Esophagus squamous epithelium (tissue), 4 donors: ENCODE measurements around the gene FAM168A.

Source experiments
- POLR2A ChIP-seq, 4 donors: fragments of 450-650 bp; IDR thresholded peaks; one replicate each; pipeline ENCODE4 v1.6.1; 2017; ENCODE audit warnings: antibody characterized with exemption in 4 of 4, mild to moderate bottlenecking in 4 of 4, moderate library complexity in 3 of 4
- TF ChIP-seq, protein P1 (sequence below), 6 experiments: fragments of 450-650 bp in 4 of 6; fragments of 200-600 bp in 2 of 6; sonication (generic) in 2 of 6; IDR thresholded peaks; one replicate each; pipeline ENCODE4 v1.5.1; 2016 to 2019; ENCODE audit warnings: antibody characterized with exemption in 6 of 6, mild to moderate bottlenecking in 4 of 6, moderate library complexity in 4 of 6

GRCh38 chr11:73360743-73361369 is 237.1 kb downstream of the FAM168A start:
- no peak for TF ChIP-seq POLR2A (IDR thresholded peaks at IDR 0.05)
- TF ChIP-seq, protein P1, sequence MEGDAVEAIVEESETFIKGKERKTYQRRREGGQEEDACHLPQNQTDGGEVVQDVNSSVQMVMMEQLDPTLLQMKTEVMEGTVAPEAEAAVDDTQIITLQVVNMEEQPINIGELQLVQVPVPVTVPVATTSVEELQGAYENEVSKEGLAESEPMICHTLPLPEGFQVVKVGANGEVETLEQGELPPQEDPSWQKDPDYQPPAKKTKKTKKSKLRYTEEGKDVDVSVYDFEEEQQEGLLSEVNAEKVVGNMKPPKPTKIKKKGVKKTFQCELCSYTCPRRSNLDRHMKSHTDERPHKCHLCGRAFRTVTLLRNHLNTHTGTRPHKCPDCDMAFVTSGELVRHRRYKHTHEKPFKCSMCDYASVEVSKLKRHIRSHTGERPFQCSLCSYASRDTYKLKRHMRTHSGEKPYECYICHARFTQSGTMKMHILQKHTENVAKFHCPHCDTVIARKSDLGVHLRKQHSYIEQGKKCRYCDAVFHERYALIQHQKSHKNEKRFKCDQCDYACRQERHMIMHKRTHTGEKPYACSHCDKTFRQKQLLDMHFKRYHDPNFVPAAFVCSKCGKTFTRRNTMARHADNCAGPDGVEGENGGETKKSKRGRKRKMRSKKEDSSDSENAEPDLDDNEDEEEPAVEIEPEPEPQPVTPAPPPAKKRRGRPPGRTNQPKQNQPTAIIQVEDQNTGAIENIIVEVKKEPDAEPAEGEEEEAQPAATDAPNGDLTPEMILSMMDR (IDR thresholded peaks at IDR 0.05), result no peak
